OCI-LY1 (cell line): ENCODE measurements around the gene OR6B3.

Source experiments
- H2AFZ ChIP-seq: fragments of 200-600 bp; sonication (generic), shearing (Covaris generic); 2 replicates; pipeline ENCODE4 v1.6.0; 2014; ENCODE audit warnings: antibody characterized with exemption, mild to moderate bottlenecking, low read length
- H3F3A ChIP-seq: fragments of 200-600 bp; sonication (generic), shearing (Covaris generic); 2 replicates; pipeline ENCODE4 v1.6.0; 2014; ENCODE audit warnings: mild to moderate bottlenecking, antibody characterized with exemption, low read length, moderate library complexity; ENCODE audit not compliant: insufficient read depth
- H3K27ac ChIP-seq: fragments of 200-600 bp; sonication (generic); 2 replicates; pipeline ENCODE4 v1.5.1; 2014; ENCODE audit warnings: low read length, mixed run types, mild to moderate bottlenecking, low read depth; ENCODE audit not compliant: poor library complexity, severe bottlenecking
- H3K27me3 ChIP-seq: fragments of 200-600 bp; sonication (generic); 2 replicates; pipeline ENCODE4 v1.6.0; 2014; ENCODE audit warnings: antibody characterized with exemption, mild to moderate bottlenecking, low read length, moderate library complexity; ENCODE audit not compliant: insufficient read depth
- H3K36me3 ChIP-seq: fragments of 200-600 bp; sonication (generic); 2 replicates; pipeline ENCODE4 v1.6.1; 2014; ENCODE audit warnings: mild to moderate bottlenecking, antibody characterized with exemption, low read length, moderate library complexity, mixed read lengths; ENCODE audit not compliant: insufficient read depth
- H3K4me1 ChIP-seq: fragments of 200-600 bp; sonication (generic); 2 replicates; pipeline ENCODE4 v1.5.1; 2014; ENCODE audit warnings: mild to moderate bottlenecking, low read length, moderate library complexity; ENCODE audit not compliant: insufficient read depth, severe bottlenecking
- H3K4me2 ChIP-seq: fragments of 200-600 bp; sonication (generic), shearing (Covaris generic); 2 replicates; pipeline ENCODE4 v1.6.1; 2014; ENCODE audit warnings: low read length
- H3K4me3 ChIP-seq: fragments of 200-600 bp; sonication (generic); 2 replicates; pipeline ENCODE4 v1.5.1; 2014; ENCODE audit warnings: low read length, low read depth, mild to moderate bottlenecking, mixed read lengths; ENCODE audit not compliant: poor library complexity, severe bottlenecking
- H3K79me2 ChIP-seq: fragments of 200-600 bp; shearing (Covaris generic); 2 replicates; pipeline ENCODE4 v1.6.1; 2016; ENCODE audit warnings: mixed run types, low read length, mixed read lengths; ENCODE audit not compliant: insufficient read depth
- H3K9ac ChIP-seq: fragments of 200-600 bp; sonication (generic), shearing (Covaris generic); 2 replicates; pipeline ENCODE4 v1.6.1; 2014; ENCODE audit warnings: mild to moderate bottlenecking, low read length, mixed read lengths
- H3K9me2 ChIP-seq: fragments of 200-600 bp; sonication (generic), shearing (Covaris generic); 2 replicates; pipeline ENCODE4 v1.6.1; 2014; ENCODE audit warnings: low read depth, mild to moderate bottlenecking, low read length, mixed read lengths
- H3K9me3 ChIP-seq: fragments of 200-600 bp; shearing (Covaris generic); 2 replicates; pipeline ENCODE4 v1.6.1; 2014; ENCODE audit warnings: low read length, mixed read lengths
- H4K20me1 ChIP-seq: fragments of 200-600 bp; sonication (generic), shearing (Covaris generic); 2 replicates; pipeline ENCODE4 v1.6.0; 2016; ENCODE audit warnings: mild to moderate bottlenecking, low read length; ENCODE audit not compliant: insufficient read depth
- EZH2 ChIP-seq: fragments of 200-600 bp; sonication (generic), shearing (Covaris generic); IDR thresholded peaks from 2 replicates; pipeline ENCODE4 v1.8.0; 2017; ENCODE audit warnings: borderline replicate concordance, mixed run types, mild to moderate bottlenecking, antibody characterized with exemption, low read length, moderate library complexity, mixed read lengths
- TF ChIP-seq, protein P1 (sequence below): fragments of 200-600 bp; sonication (generic), shearing (Covaris generic); IDR thresholded peaks from 2 replicates; pipeline ENCODE4 v1.5.1; 2017; ENCODE audit warnings: mild to moderate bottlenecking, antibody characterized with exemption, low read length, moderate library complexity, mixed read lengths

OR6B3 gene

DNA sequence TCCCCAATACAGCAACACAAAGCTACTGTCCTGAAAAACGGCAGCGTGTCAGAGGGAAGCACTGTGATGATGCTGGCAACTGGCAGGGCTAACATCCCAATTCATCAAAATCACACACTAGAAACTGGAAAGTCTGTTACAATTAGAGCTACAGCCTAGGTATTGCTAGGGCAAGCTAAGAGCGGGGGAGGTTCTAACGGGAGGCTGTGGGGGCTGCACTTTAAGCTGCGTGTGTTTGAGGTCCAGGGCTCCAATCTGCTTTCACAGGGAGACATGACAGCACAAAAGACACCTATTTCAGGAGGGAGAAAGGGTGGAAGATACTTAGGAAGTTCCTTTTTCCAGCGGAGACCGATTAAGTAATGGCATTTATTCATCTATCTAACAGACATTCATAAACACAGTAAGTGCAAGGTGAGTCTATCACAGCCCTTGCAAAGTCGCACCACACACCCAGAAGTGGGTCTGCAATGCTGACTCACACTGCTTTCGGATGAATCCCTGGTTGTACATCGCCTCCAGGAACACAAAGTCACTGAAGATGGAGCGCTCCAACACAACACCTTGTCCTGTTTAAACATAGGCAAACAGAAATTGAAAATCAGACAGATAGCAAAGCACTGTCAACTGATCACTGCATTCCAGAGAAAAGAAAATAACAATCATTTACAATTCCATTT, 35.1 kb downstream of the OR6B3 start:
- no peaks in the 10 kb centered on the region for H4K20me1 ChIP-seq
- H3K4me3 ChIP-seq = no peak overlapping the region
- no peaks in the 10 kb centered on the region for H3F3A ChIP-seq
- no peaks in the 10 kb centered on the region for H3K9me2 ChIP-seq
- no peak overlapping the region for H3K27ac ChIP-seq
- H3K79me2 ChIP-seq = peaks cover 10% of the 10 kb centered on the region
- H3K4me2 ChIP-seq = no peak overlapping the region
- no peak overlapping the region for H2AFZ ChIP-seq
- peaks cover 76% of the 10 kb centered on the region for H3K36me3 ChIP-seq
- H3K4me1 ChIP-seq = peaks cover 16% of the 10 kb centered on the region
- TF ChIP-seq, protein P1, sequence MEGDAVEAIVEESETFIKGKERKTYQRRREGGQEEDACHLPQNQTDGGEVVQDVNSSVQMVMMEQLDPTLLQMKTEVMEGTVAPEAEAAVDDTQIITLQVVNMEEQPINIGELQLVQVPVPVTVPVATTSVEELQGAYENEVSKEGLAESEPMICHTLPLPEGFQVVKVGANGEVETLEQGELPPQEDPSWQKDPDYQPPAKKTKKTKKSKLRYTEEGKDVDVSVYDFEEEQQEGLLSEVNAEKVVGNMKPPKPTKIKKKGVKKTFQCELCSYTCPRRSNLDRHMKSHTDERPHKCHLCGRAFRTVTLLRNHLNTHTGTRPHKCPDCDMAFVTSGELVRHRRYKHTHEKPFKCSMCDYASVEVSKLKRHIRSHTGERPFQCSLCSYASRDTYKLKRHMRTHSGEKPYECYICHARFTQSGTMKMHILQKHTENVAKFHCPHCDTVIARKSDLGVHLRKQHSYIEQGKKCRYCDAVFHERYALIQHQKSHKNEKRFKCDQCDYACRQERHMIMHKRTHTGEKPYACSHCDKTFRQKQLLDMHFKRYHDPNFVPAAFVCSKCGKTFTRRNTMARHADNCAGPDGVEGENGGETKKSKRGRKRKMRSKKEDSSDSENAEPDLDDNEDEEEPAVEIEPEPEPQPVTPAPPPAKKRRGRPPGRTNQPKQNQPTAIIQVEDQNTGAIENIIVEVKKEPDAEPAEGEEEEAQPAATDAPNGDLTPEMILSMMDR = no peak
- TF ChIP-seq EZH2 = no peak
- no peaks in the 10 kb centered on the region for H3K27me3 ChIP-seq
- no peak overlapping the region for H3K9ac ChIP-seq
- H3K9me3 ChIP-seq = no peaks in the 10 kb centered on the region

DNA sequence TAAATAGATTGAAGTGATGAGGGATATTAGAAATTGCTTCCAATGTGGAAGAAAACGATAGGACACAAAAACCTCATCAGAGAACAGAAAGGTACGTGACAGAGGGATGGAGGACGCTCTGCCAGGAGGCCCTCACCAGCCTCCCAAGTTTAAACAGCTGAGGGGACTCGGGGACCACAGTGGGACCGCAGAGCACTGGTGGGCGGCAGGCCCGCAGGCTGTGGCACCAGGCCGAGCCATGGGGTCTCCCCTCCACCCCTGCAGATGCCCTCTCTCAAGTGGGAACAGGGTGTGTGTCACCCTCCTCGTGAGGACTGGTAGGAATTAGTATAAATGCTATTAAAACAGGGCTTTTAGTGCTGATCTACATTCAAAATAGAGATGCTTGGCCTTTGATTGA, 39.0 kb downstream of the OR6B3 start:
- H3K9ac ChIP-seq = no peak overlapping the region
- peaks cover 10% of the 10 kb centered on the region for H3K4me1 ChIP-seq
- TF ChIP-seq EZH2 = no peak
- TF ChIP-seq, protein P1 = no peak
- no peaks in the 10 kb centered on the region for H4K20me1 ChIP-seq
- no peaks in the 10 kb centered on the region for H3K27me3 ChIP-seq
- H3K4me3 ChIP-seq = no peak overlapping the region
- no peak overlapping the region for H3K4me2 ChIP-seq
- no peaks in the 10 kb centered on the region for H3K79me2 ChIP-seq
- H3K9me2 ChIP-seq = no peaks in the 10 kb centered on the region
- peaks cover 95% of the 10 kb centered on the region for H3K36me3 ChIP-seq
- no peaks in the 10 kb centered on the region for H3K9me3 ChIP-seq
- H3K27ac ChIP-seq = peak overlapping the region; percentile 6
- H3F3A ChIP-seq = no peaks in the 10 kb centered on the region
- H2AFZ ChIP-seq = no peak overlapping the region

DNA sequence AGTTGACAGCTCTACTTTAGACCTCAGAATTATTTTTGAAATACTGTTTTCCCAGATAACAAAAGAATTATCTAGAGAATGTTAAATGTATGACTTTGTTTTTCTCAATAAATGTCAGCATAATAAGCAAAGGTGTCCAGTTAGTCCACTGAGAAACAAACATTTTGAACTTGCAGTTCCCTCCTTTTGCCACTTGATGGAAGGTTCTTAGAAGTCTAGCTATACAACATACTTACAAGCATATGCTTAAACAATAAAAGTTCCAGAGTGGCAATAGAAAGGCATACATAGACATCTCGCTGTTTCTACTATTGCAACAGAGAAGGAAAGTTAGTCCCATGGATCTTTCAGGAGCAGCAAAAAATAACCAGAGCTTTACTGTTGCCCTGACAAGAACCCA, 40.0 kb downstream of the OR6B3 start:
- Histone ChIP-seq H3K4me3 (no peak overlapping the region), H3K4me1 (peaks cover 10% of the 10 kb centered on the region), H3K9me3 (no peaks in the 10 kb centered on the region), H3K79me2 (no peaks in the 10 kb centered on the region), H2AFZ (no peak overlapping the region), H3K4me2 (no peak overlapping the region), H3K9me2 (no peaks in the 10 kb centered on the region), H3K27me3 (no peaks in the 10 kb centered on the region), H3F3A (no peaks in the 10 kb centered on the region), H3K27ac (no peak overlapping the region), H4K20me1 (no peaks in the 10 kb centered on the region), H3K9ac (no peak overlapping the region), H3K36me3 (peaks cover 95% of the 10 kb centered on the region)
- no peak for TF ChIP-seq EZH2
- TF ChIP-seq, protein P1 = peak; percentile 41; the same call in 1 of the 2 replicates
